Activated CD8-positive, alpha-beta memory T cell treated with anti-CD3 and anti-CD28 coated beads for 24 hours (primary cell): ENCODE measurements around the gene CCS.
A peak's percentile ranks its signal among the peaks of the same experiment; 100 is the strongest.
"Not testable (repeated sequence)": the region's sequence is repeated elsewhere in the genome, so short reads cannot be mapped to it uniquely, and the experiment has no call there.

Source experiments
- DNase-seq: peaks from one replicate; pipeline ENCODE4 v3.0.0-alpha.2; 2020

Gene CCS

GRCh38 chr11:66592457-66593302, at the start of gene CCS, which contains the start of gene CCDC87:
Gene CCS (plus strand): TSS chr11:66593185. CDS start chr11:66593262, 77 bp downstream.
Gene CCDC87 (minus strand): TSS chr11:66593063. CDS start chr11:66593015, 48 bp downstream.
- peak; percentile 99 for DNase-seq

GRCh38 chr11:66543263-66544107, 49.5 kb upstream of the CCS start:
- DNase-seq, result peak; percentile 80

GRCh38 chr11:66544952-66545351, 48.0 kb upstream of the CCS start:
- DNase-seq, result not testable (repeated sequence)

DNA sequence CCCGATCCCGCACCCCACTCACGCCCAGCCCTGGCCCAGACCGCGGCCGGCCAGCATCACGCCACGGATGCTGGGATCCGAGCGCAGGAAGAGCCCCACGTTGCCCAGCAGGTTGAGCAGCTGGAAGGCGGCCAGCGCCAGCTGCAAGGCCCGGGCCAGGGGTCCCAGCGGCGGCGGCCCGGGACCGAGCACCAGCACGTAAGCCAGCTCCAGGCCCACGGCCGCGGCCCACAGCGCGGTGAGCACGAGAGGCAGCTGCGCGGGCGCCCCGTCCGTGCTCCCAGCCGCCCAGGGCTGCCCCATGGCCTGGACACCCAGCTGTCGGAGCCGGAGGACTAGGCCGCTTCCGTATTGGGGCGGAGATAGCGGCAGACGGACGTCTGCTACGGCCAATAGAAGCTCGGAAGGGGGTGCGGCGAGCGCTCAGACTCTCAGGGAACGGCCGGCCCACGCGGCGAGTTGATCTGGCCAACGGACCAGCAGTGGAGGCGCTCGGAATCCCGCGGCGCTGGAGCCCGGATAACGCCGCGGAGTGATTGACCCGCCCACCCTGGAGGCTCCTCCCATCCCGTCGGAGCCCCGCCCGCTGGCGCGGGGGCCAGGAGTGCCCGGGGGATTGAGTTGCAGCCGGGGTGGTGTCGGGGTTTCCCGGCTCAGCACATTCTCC, 47.2 kb upstream of the CCS start, which contains the start of gene ZDHHC24:
ZDHHC24 (minus strand) TSS at position 348 of the 667 bp plus-strand sequence; CDS start at position 303, 45 bp downstream.
- peak; percentile 96 for DNase-seq

DNA sequence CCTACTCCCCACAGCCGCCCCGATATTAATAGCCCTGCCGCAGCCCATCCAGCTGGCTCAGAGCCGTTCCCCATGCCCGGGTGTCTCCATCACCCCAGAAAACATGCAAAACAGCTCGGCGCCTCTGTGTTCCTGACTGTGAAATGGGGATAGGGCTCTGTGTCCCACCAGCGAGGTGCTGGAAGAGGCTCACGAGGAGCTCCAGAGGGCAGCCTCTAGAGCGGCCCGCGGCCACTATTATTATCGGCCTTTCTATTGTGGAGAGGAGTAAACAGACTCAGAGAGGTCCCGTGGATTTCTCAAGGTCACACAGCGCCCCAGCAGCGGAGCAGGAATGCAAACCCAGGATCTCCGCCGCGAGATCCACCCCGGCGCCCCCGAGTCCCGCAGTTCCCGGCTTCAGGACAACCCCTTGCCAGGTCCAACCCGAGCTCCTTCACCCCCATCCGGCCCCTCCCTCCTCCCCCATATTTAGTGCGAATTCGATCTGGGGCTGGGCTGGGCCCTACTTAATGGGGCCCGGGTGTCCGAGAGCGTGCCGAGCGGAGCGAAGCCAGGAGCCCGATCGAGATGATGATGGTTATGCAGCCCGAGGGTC, 46.5 kb upstream of the CCS start, which contains the start of gene ACTN3:
ACTN3 (plus strand) TSS at position 536 of the 598 bp plus-strand sequence; CDS start at position 571, 35 bp downstream.
- no peak for DNase-seq

DNA sequence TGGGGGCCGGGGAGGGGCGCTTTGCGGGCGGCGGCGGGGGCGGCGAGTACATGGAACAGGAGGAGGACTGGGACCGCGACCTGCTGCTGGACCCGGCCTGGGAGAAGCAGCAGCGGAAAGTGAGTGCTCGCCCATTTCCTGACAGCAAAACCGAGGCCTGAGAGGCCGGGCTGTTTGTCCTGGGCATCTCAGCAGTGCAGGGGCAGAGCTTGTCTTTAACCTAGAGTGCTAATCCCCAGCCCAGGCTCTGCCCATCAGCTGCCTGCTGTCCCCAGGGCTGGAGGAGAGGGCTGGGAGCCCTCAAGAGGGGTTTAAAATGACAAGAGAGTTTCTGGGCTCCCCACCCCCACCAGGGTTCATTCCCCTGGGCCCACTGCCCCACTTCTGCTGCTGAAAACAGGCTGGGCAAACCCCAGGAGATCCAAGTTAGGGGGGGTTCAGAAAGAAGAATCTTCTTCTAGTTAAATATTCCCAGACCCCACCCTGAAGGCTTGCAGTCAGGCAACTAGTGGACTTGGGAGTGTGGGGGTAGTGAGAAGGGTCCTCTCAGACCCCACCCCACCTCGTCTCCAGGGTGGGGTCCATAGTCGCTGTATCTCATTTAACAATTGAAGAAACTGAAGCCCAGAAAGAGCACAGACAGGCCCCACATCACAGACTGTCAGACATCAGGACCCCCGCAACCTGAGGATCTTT, 45.9 kb upstream of the CCS start:
- no peak for DNase-seq

- DNase-seq, result no peak
Measured at GRCh38 chr11:66547662-66548009, 45.3 kb upstream of the CCS start.

- no peak for DNase-seq
Measured at GRCh38 chr11:66548041-66548440, 44.9 kb upstream of the CCS start.

DNA sequence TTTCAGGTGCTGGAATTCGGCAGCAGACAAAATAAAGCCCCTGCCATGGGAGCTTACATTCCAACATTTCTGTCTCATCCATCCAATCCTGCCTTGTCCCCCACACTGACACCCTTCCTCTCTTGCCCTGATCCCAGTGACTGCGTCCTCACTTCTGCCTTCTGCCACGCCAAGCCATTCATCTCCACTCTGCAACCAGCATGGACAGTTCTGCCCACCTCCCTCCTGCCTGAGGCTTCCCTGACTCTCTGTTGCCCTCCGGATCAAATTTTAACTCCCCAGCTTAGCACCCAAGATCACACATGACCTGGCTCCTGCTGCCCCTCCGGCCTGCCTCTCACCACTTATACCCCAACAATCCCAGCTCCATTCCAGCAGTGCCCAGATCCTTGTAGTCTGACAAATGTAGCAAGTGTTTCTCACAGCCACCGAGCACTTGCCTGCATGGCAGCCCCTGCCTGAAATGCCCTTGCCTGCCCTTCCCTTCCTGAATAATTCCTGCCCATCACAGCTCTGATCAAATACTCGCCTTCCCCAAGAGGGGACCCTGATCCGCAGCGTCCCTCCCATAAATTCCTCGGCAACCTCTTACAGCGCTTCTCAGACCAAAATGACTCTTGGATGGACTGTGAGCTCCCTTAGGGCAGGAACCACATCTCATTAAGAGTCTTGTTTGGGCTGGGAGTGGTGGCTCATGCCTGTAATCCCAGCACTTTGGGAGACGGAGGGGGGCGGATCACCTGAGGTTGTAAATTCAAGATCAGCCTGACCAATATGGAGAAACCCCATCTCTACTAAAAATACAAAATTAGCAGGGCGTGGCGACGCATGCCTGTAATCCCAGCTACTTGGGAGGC, 44.0 kb upstream of the CCS start:
- no peak for DNase-seq

DNA sequence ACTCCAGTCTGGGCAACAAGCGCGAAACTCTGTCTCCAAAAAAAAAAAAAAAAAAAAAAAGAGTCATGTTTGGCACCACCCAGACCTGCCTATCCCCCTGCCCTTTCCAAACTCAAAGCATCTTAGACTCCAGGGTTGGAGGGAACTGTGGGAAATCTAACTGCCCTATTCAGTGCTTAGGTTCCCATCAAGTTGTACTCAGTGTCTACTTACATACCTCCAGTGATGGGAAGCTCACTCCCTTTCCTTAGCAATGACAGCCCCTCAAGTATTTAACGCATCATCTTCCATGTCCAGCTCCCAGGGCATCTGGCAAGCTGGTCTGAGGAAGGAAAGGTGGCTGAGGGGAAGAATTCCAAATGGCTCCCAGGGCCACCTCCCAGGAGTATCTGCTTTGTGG, 43.3 kb upstream of the CCS start:
- no peak for DNase-seq

GRCh38 chr11:66550887-66551286, 42.1 kb upstream of the CCS start:
- DNase-seq, result no peak

- no peak for DNase-seq
Measured at GRCh38 chr11:66554602-66555001, 38.4 kb upstream of the CCS start.

DNA sequence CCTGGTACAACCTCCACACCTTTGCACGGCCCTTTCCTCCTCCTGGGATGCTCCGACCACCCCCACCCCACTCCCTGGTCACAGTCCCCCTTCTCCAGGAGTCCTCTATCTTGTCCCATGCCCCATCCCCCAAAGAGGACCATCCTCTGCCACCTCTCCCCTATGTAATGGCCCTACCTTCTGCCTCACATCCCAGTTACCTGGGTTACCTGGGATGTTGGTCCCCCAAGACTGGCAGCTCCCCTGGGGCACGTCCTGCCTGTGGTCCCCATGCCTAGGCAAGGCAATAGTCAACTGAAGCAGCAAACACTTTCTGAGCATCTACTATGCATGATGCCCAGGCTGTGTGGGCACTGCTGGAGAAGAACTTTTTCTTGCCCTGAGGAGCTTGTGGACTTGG, 37.6 kb upstream of the CCS start:
- no peak for DNase-seq

DNA sequence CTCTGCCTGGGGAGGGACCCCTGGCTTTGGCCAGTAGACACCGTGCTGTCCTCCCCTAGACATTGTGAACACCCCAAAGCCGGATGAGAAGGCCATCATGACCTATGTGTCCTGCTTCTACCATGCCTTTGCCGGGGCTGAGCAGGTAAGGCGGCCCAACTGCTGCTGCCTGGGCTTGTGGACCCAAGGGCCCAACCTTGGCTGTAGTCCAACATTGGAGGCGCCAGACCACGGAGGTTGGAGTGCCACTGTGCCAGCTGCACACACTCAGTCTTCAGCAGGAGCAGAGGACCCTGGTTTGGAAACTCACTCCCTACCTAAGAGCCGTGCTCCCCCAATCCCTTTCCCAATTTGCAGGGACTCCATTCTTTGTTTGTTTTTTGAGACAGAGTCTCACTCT, 36.9 kb upstream of the CCS start:
- DNase-seq, result no peak

DNA sequence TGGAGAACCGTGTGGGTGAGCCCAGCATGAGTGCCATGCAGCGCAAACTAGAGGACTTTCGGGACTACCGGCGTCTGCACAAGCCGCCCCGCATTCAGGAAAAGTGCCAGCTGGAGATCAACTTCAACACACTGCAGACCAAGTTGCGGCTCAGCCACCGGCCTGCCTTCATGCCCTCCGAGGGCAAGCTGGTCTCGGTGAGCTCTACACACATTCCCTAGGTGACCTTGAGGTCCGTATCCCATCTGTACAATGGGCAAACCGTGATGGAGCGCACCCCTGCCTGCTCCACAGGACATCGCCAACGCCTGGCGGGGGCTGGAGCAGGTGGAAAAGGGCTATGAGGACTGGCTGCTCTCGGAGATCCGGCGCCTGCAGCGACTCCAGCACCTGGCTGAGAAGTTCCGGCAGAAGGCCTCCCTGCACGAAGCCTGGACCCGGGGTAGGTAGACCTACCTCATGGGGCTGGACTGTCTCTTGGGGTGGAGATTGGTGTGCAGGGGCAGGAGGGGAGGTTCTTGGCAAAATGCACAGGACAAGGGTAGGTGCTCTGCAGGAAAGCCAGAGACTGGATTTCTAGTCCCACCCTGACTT, 35.2 kb upstream of the CCS start:
- no peak for DNase-seq

DNA sequence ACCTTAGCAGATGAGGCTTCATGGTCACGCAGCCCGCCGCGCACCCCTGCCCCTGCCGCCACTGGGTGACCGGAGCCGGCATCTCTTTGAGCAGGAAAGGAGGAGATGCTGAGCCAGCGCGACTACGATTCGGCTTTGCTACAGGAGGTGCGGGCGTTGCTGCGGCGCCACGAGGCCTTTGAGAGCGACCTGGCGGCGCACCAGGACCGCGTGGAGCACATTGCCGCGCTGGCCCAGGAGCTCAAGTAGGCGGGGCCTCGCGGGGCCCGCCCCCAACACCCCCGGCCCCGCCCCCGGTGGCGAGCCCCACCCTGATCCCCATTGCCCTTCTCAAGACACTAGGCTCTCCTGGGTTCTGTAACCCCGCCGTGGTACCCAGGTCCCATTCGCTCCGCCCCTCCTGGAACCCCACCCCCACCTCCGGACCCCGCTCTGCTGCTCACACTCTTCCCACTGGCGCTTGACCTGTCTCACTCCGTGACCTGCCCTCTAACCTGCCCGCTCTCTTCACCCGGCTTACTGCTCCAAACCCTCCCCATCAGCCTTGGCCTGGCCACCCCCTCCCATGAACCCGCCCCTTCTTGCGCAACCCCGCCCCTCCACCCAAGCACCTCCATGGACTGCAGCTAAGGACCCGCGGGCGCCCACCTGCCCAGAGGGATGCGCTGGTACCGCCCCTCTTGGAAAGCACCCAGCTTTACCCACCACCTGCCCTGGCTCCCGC, 33.7 kb upstream of the CCS start:
- DNase-seq, result peak; percentile 68

DNA sequence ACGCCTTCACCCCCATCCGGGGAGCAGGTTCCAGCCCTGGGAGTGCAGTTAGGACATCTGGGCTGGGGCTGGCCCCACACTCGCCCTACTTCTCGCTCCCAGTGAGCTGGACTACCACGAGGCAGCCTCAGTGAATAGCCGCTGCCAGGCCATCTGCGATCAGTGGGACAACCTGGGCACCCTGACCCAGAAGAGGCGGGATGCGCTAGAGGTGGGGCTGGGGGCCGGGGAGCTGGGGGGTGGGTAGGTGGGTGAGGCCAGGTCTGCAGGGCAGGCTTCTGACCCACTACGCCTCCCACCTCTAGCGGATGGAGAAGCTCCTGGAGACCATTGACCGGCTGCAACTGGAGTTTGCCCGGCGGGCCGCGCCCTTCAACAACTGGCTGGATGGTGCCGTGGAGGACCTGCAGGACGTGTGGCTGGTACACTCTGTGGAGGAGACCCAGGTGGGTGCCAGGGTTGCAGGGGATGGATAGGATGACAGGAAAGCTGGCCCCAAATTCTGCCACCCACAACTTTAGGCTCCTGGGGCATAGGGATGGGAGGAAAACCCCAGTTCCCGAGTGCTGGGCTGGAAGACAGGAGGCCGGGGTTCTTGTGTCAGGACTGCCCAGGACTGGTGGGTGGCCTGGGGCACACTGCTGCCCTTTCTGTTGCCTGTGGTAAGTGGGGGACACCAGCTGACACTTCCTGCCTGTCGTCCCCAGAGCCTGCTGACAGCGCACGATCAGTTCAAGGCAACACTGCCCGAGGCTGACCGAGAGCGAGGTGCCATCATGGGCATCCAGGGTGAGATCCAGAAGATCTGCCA, 32.9 kb upstream of the CCS start:
- no peak for DNase-seq

DNA sequence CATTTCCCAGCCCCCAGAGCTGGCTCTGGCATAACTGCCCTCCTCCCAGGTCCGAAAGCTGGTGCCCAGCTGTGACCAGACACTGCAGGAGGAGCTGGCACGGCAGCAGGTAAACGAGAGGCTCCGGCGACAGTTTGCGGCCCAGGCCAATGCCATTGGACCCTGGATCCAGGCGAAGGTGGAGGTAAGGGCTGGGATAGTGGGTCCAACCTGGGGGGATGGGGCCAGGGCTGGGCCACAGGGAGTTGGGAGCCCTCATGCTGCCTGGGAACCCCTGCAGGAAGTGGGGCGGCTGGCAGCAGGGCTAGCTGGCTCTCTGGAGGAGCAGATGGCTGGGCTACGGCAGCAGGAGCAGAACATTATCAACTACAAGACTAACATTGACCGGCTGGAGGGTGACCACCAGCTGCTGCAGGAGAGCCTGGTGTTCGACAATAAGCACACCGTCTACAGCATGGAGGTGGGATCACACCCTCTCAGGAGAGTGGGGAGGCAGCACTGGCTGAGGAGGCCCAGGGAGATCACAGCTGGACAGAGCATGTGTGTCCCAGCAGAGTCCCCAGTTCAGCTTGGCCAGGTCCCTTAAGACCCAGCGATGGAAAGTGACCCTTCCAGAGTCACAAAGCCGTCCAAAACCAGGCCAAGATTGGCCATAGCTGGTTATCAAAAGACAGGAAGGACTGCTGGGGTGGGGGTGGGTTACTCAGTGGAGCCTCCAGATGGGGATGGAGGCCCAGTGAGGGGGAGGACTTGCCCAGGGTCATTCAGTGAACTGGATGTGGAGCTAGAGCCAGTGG, 31.6 kb upstream of the CCS start:
- DNase-seq, result no peak
